Activated CD4-positive, alpha-beta T cell treated with anti-CD3 and anti-CD28 coated beads for 36 hours (primary cell): ENCODE data around the gene TXNRD2. TPM values are rescaled to one million over a fixed set of nuclear protein-coding genes. Genes with fewer than 3 reads are reported as not detected.

Source experiments
- ATAC-seq: fragments of 200-7000 bp; cut with Tn5 transposase; one replicate; pipeline ENCODE4 v1.10.0; 2021; ENCODE audit warnings: mild to moderate bottlenecking, moderate library complexity
- CTCF ChIA-PET: fragments of 350-600 bp; sonication (Branson Sonifier 250); formaldehyde crosslinking; loops from one replicate; lab custom pipeline; 2021; ENCODE audit warnings: antibody characterized with exemption; lab: Charles Lee
- POLR2A ChIA-PET: fragments of 350-600 bp; sonication (Branson Sonifier 250); formaldehyde crosslinking; loops from one replicate; lab custom pipeline; 2021; ENCODE audit warnings: antibody characterized with exemption, inconsistent platforms; lab: Charles Lee
- DNase-seq: peaks from one replicate; pipeline ENCODE4 v3.0.0-alpha.2; 2020
- H3K27ac Mint-ChIP-seq: one replicate; pipeline ENCODE4 v1.8.0; 2021; ENCODE audit warnings: mixed read lengths
- H3K27me3 Mint-ChIP-seq: one replicate; pipeline ENCODE4 v1.8.0; 2021; ENCODE audit warnings: mixed read lengths
- H3K36me3 Mint-ChIP-seq: one replicate; pipeline ENCODE4 v1.8.0; 2021; ENCODE audit warnings: low read depth, mixed read lengths
- H3K4me1 Mint-ChIP-seq: one replicate; pipeline ENCODE4 v1.8.0; 2021; ENCODE audit warnings: mixed read lengths
- H3K4me3 Mint-ChIP-seq: one replicate; pipeline ENCODE4 v1.8.0; 2021; ENCODE audit warnings: mild to moderate bottlenecking, moderate library complexity, mixed read lengths
- H3K9me3 Mint-ChIP-seq: one replicate; pipeline ENCODE4 v1.8.0; 2021; ENCODE audit warnings: low read depth, mixed read lengths
- intact Hi-C, 2 experiments: fragments of 100-400 bp; cut with DNase I in 1 of 2; cut with micrococcal nuclease in 1 of 2; formaldehyde crosslinking; loops; one replicate each; pipeline versions ENCODE4 v1.14.2 to v1.15.1; 2022 to 2024; cut with DNase I, micrococcal nuclease
- total RNA-seq, 2 experiments: library from RNA; stranded (reverse); gene quantifications; one replicate each; pipeline ENCODE4 v1.2.3, GENCODE V29; 2021

Gene TXNRD2
- total RNA-seq, 2 experiments from 2014 or later: 24.1 to 25.3 TPM

- Mint-ChIP-seq H3K36me3 (no peaks in the 10 kb centered on the region), H3K4me3 (no peak overlapping the region), H3K27me3 (no peaks in the 10 kb centered on the region), H3K9me3 (no peaks in the 10 kb centered on the region), H3K4me1 (peaks cover 11% of the 10 kb centered on the region), H3K27ac (no peak overlapping the region)
- peak; percentile 28 for ATAC-seq
- peak; percentile 46 for DNase-seq
- ChIA-PET POLR2A (no interaction called here), CTCF (interaction anchor here (0.6 to 2.6 kb wide), 11 partner anchors 13 to 241 kb away, joined by 3 to 14 read pairs (median 3); no protein-coding TSS in a partner anchor)
- intact Hi-C loops: loop anchor here in 1 of 2 experiments (2.0 to 10.0 kb wide), 2 partner anchors 157 to 323 kb away; no protein-coding TSS in a partner anchor
Measured at GRCh38 chr22:19971276-19972124, 29.9 kb upstream of the TXNRD2 start.

DNA sequence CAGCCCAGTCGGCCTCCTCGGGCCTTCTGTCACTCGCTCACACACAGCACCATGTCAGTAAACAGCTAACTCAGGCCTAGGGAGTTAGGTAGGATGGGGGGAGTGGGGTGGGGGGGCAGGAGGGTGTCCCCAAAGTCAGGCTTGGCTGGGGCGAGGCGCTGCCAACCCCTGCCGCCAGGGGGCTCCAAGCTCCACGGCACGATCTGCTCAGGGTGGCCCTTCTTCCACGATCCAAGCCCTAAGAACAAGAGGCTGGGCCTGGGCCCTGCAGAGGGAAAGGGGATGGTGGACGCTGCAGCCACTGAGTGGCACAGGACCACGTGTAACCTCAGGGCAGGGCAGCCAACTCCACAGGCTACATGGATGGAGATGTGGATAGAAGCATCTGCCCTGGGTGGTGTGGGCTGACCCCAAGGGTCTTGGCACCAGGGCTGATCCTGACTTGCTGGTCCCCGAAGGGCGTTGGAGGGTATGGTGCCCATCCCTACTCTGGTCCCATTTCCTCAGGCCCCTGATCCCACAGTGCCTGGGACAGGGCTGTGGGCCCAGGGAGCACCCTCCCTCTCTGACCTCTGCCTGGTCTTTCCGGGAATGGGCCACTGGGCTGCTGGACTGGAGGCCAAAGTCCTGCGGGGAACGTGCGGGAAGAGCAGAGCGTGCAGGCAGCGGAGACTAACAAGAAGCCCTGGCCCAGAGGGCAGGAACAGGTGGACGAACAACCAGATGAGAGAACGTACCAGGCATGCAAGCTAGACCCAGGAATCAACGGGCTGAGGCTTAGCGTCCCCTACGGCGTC, 29.1 kb upstream of the TXNRD2 start:
- POLR2A ChIA-PET: no interaction called here
- no peaks in the 10 kb centered on the region for H3K9me3 Mint-ChIP-seq
- no peaks in the 10 kb centered on the region for H3K27me3 Mint-ChIP-seq

DNA sequence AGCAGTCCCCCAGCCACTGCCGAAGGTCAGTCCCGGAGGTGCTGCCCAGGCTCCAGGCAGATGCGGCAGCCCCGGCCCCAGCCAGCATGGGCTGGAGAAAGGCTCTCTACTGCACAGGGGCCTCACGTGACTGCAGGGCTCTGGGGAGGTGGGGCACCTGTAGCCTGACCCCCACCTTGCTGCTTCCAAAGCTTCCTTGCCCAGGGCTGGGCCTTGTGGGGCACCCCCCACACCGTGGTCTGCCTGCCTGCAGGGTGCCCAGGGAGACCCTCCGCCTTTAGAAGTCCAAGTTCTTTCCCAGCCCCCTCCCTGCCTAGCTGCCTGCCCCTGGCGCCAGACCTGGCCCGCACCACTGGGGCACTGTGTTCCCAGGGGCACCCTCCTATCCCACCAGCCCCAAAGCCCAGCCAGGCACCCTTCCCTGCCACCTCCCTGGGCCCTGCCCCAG, 28.4 kb upstream of the TXNRD2 start:
- Mint-ChIP-seq H3K36me3 (peaks cover 3% of the 10 kb centered on the region), H3K9me3 (no peaks in the 10 kb centered on the region), H3K4me3 (no peak overlapping the region), H3K4me1 (peaks cover 8% of the 10 kb centered on the region), H3K27ac (no peak overlapping the region), H3K27me3 (no peaks in the 10 kb centered on the region)
- POLR2A ChIA-PET: no interaction called here
- DNase-seq: no peak
- CTCF ChIA-PET: interaction anchor here (0.6 to 2.7 kb wide), 6 partner anchors 16 to 549 kb away, joined by 3 to 13 read pairs (median 4); no protein-coding TSS in a partner anchor
- ATAC-seq: no peak
- intact Hi-C loops: loop anchor here (1.0 to 10.0 kb wide), 5 partner anchors 43 to 325 kb away; no protein-coding TSS in a partner anchor

More for the DNA sequence above, 29.1 kb upstream of the TXNRD2 start:
- CTCF ChIA-PET: interaction anchor here (0.6 to 2.7 kb wide), 12 partner anchors 14 to 550 kb away, joined by 3 to 14 read pairs (median 4); no protein-coding TSS in a partner anchor
- Mint-ChIP-seq H3K4me3 (no peak overlapping the region), H3K36me3 (peaks cover 3% of the 10 kb centered on the region), H3K27ac (no peak overlapping the region), H3K4me1 (peaks cover 11% of the 10 kb centered on the region)
- peak; percentile 86 for DNase-seq
- peak; percentile 86 for ATAC-seq
- intact Hi-C loops: loop anchor here (1.0 to 10.0 kb wide), 5 partner anchors 43 to 324 kb away; no protein-coding TSS in a partner anchor

DNA sequence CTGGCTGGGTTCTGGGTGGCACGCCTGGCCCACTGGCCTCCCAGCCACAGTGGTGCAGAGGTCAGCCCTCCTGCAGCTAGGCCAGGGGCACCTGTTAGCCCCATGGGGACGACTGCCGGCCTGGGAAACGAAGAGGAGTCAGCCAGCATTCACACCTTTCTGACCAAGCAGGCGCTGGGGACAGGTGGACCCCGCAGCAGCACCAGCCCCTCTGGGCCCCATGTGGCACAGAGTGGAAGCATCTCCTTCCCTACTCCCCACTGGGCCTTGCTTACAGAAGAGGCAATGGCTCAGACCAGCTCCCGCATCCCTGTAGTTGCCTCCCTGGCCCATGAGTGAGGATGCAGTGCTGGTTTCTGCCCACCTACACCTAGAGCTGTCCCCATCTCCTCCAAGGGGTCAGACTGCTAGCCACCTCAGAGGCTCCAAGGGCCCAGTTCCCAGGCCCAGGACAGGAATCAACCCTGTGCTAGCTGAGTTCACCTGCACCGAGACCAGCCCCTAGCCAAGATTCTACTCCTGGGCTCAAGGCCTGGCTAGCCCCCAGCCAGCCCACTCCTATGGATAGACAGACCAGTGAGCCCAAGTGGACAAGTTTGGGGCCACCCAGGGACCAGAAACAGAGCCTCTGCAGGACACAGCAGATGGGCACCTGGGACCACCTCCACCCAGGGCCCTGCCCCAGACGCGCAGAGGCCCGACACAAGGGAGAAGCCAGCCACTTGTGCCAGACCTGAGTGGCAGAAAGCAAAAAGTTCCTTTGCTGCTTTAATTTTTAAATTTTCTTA, 27.7 kb upstream of the TXNRD2 start:
- Mint-ChIP-seq H3K4me1 (peaks cover 5% of the 10 kb centered on the region), H3K27me3 (no peaks in the 10 kb centered on the region), H3K9me3 (no peaks in the 10 kb centered on the region), H3K27ac (no peak overlapping the region), H3K4me3 (no peak overlapping the region), H3K36me3 (peaks cover 3% of the 10 kb centered on the region)
- ATAC-seq (no peak), DNase-seq (no peak)
- ChIA-PET CTCF (interaction anchor here (0.6 to 2.7 kb wide), 6 partner anchors 17 to 549 kb away, joined by 3 to 13 read pairs (median 4); no protein-coding TSS in a partner anchor), POLR2A (no interaction called here)
- intact Hi-C loops: loop anchor here in 1 of 2 experiments (5.0 kb wide), 1 partner anchor 148 kb away; the partner anchor contains the start of genes RANBP1 and TRMT2A

DNA sequence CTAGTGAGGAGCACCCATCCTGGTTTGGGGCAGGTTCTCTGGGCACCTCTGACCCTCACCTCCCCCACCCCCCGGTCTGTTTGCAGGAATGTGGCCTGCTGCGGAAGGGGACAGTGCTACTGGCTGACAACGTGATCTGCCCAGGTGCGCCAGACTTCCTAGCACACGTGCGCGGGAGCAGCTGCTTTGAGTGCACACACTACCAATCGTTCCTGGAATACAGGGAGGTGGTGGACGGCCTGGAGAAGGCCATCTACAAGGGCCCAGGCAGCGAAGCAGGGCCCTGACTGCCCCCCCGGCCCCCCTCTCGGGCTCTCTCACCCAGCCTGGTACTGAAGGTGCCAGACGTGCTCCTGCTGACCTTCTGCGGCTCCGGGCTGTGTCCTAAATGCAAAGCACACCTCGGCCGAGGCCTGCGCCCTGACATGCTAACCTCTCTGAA, 26.9 kb upstream of the TXNRD2 start:
- Mint-ChIP-seq H3K27me3 (no peaks in the 10 kb centered on the region), H3K27ac (no peak overlapping the region), H3K4me1 (peaks cover 5% of the 10 kb centered on the region), H3K9me3 (no peaks in the 10 kb centered on the region), H3K4me3 (no peak overlapping the region), H3K36me3 (peaks cover 3% of the 10 kb centered on the region)
- CTCF ChIA-PET: interaction anchor here (1.3 to 2.7 kb wide), 2 partner anchors 35 to 143 kb away, joined by 3 to 13 read pairs; no protein-coding TSS in a partner anchor
- ATAC-seq: no peak
- intact Hi-C loops: loop anchor here in 1 of 2 experiments (5.0 kb wide), 1 partner anchor 149 kb away; the partner anchor contains the start of genes RANBP1 and TRMT2A
- DNase-seq: no peak
- POLR2A ChIA-PET: interaction anchor here (0.5 kb wide), 1 partner anchor 68 kb away, joined by 3 read pairs; no protein-coding TSS in a partner anchor

DNA sequence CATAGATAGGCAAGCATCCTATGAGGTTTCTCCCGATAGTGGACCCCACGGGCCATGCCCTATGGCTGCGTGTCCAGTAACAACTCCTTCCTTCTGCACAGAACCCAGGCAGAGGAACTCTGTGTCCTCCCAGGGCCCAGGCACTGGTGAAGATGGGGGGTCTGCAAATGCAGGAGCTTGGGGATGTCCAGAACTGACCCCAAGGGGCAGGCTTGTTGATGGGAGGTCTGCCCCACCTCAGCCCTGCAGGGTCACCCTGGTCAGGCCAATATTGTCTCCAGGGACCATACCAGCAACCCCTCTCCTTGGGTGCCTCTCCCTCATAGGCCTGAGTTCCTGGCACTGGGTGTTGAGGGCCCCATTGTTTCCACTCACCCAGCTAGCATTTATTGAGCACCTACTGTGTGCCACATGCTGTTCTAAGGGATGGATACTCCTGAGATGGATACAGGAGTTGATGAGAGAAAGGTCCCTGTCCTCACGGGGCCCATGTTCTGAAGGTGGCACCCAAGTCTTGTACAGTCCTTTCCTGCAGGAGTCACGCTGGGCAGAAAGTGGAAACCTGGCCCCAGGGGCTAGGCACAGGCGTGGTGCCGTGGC, 26.3 kb upstream of the TXNRD2 start:
- DNase-seq (no peak), ATAC-seq (no peak)
- Mint-ChIP-seq H3K36me3 (peaks cover 5% of the 10 kb centered on the region), H3K4me3 (no peak overlapping the region), H3K4me1 (peaks cover 7% of the 10 kb centered on the region), H3K27me3 (no peaks in the 10 kb centered on the region), H3K9me3 (no peaks in the 10 kb centered on the region), H3K27ac (no peak overlapping the region)
- intact Hi-C loops: loop anchor here in 1 of 2 experiments (5.0 kb wide), 1 partner anchor 149 kb away; the partner anchor contains the start of genes RANBP1 and TRMT2A
- POLR2A ChIA-PET: no interaction called here
- CTCF ChIA-PET: no interaction called here

- no peaks in the 10 kb centered on the region for H3K27me3 Mint-ChIP-seq
- CTCF ChIA-PET: interaction anchor here (0.7 kb wide), 1 partner anchor 99 kb away, joined by 3 read pairs; no protein-coding TSS in a partner anchor
- peaks cover 7% of the 10 kb centered on the region for H3K36me3 Mint-ChIP-seq
- intact Hi-C loops: loop anchor here in 1 of 2 experiments (5.0 kb wide), 1 partner anchor 150 kb away; the partner anchor contains the start of genes RANBP1 and TRMT2A
- H3K9me3 Mint-ChIP-seq: no peaks in the 10 kb centered on the region
- POLR2A ChIA-PET: no interaction called here
- DNase-seq: no peak
- peaks cover 12% of the 10 kb centered on the region for H3K4me1 Mint-ChIP-seq
- H3K27ac Mint-ChIP-seq: no peak overlapping the region
- no peak for ATAC-seq
- no peak overlapping the region for H3K4me3 Mint-ChIP-seq
Measured at GRCh38 chr22:19966908-19967750, 25.5 kb upstream of the TXNRD2 start.

GRCh38 chr22:19965771-19966709, 24.4 kb upstream of the TXNRD2 start:
- CTCF ChIA-PET: interaction anchor here (0.7 to 1.1 kb wide), 6 partner anchors 8 to 235 kb away, joined by 3 to 6 read pairs (median 3); no protein-coding TSS in a partner anchor
- Mint-ChIP-seq H3K27ac (no peak overlapping the region), H3K9me3 (no peaks in the 10 kb centered on the region), H3K4me1 (peaks cover 12% of the 10 kb centered on the region), H3K36me3 (peaks cover 7% of the 10 kb centered on the region), H3K27me3 (no peaks in the 10 kb centered on the region), H3K4me3 (no peak overlapping the region)
- DNase-seq (no peak), ATAC-seq (no peak)
- POLR2A ChIA-PET: interaction anchor here (0.5 kb wide), 1 partner anchor 120 kb away, joined by 4 read pairs; no protein-coding TSS in a partner anchor
- intact Hi-C loops: loop anchor here in 1 of 2 experiments (5.0 kb wide), 1 partner anchor 151 kb away; the partner anchor contains the start of genes RANBP1 and TRMT2A
